IMR-90 (cell line): Measurements from ENCODE around the gene SMIM10L1.

ENCODE experiments used
- FOS ChIP-seq: fragments of 150-350 bp; IDR thresholded peaks from 2 replicates; pipeline ENCODE4 v1.6.1; 2016; ENCODE audit warnings: low read depth, low read length
- MAFK ChIP-seq: IDR thresholded peaks from 2 replicates; pipeline ENCODE4 v1.6.1; 2012; ENCODE audit warnings: low read depth, low read length, improper control_type of control experiment
- POLR2A ChIP-seq: IDR thresholded peaks from 2 replicates; pipeline ENCODE4 v1.6.1; 2012; ENCODE audit warnings: mild to moderate bottlenecking, low read depth, low read length
- RCOR1 ChIP-seq: IDR thresholded peaks from 2 replicates; pipeline ENCODE4 v1.6.1; 2012; ENCODE audit warnings: mild to moderate bottlenecking, low read length, improper control_type of control experiment; ENCODE audit not compliant: insufficient replicate concordance
- RFX5 ChIP-seq: IDR thresholded peaks from 2 replicates; pipeline ENCODE4 v1.8.0; 2012; ENCODE audit warnings: low read depth, mild to moderate bottlenecking, low read length, moderate library complexity
- SMC3 ChIP-seq: fragments of 150-350 bp; IDR thresholded peaks from 2 replicates; pipeline ENCODE4 v1.6.1; 2016; ENCODE audit warnings: low read depth, mild to moderate bottlenecking, antibody characterized with exemption, low read length, moderate library complexity
- TF ChIP-seq, protein P1 (sequence below): conservative IDR thresholded peaks from 2 replicates; pipeline ENCODE4 v1.5.1; 2012; ENCODE audit warnings: mild to moderate bottlenecking, low read depth, low read length, improper control_type of control experiment
- TF ChIP-seq, protein P2 (sequence below): fragments of 150-350 bp; IDR thresholded peaks from 2 replicates; pipeline ENCODE4 v1.6.1; 2017; ENCODE audit warnings: mild to moderate bottlenecking, antibody characterized with exemption, low read length, low read depth

DNA sequence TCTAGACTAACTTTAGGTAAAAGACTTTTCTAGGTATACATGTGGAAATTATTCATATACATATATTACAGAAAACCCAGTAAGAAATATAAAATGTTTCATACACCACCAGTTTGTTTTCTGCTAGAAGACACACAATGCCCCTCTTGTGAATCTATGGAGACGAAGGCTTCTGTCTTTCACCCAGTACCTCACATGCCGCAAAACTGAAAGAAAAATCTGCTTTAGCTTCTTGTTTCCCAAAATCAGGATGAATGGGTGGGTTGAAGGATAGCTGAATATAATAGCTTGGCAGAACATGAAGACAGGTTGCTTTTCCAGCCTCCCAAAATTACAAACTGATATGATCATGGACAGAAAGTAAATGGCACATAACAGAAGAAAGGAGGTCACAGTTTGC is 37.8 kb upstream of the SMIM10L1 start:
- TF ChIP-seq, protein P1, sequence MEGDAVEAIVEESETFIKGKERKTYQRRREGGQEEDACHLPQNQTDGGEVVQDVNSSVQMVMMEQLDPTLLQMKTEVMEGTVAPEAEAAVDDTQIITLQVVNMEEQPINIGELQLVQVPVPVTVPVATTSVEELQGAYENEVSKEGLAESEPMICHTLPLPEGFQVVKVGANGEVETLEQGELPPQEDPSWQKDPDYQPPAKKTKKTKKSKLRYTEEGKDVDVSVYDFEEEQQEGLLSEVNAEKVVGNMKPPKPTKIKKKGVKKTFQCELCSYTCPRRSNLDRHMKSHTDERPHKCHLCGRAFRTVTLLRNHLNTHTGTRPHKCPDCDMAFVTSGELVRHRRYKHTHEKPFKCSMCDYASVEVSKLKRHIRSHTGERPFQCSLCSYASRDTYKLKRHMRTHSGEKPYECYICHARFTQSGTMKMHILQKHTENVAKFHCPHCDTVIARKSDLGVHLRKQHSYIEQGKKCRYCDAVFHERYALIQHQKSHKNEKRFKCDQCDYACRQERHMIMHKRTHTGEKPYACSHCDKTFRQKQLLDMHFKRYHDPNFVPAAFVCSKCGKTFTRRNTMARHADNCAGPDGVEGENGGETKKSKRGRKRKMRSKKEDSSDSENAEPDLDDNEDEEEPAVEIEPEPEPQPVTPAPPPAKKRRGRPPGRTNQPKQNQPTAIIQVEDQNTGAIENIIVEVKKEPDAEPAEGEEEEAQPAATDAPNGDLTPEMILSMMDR = no peak
- TF ChIP-seq RCOR1 (no peak), FOS (no peak), SMC3 (no peak), MAFK (no peak), RFX5 (no peak), POLR2A (no peak)
- TF ChIP-seq, protein P2, sequence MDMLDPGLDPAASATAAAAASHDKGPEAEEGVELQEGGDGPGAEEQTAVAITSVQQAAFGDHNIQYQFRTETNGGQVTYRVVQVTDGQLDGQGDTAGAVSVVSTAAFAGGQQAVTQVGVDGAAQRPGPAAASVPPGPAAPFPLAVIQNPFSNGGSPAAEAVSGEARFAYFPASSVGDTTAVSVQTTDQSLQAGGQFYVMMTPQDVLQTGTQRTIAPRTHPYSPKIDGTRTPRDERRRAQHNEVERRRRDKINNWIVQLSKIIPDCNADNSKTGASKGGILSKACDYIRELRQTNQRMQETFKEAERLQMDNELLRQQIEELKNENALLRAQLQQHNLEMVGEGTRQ = no peak
